ENCODE data around the gene PM20D2. TPM values are rescaled to one million over a fixed set of nuclear protein-coding genes. Genes with fewer than 3 reads are reported as not detected.

The PM20D2 gene
- total and polyA plus RNA-seq, 2 experiments from 2014 or later: 4.4 to 10.2 TPM

DNA sequence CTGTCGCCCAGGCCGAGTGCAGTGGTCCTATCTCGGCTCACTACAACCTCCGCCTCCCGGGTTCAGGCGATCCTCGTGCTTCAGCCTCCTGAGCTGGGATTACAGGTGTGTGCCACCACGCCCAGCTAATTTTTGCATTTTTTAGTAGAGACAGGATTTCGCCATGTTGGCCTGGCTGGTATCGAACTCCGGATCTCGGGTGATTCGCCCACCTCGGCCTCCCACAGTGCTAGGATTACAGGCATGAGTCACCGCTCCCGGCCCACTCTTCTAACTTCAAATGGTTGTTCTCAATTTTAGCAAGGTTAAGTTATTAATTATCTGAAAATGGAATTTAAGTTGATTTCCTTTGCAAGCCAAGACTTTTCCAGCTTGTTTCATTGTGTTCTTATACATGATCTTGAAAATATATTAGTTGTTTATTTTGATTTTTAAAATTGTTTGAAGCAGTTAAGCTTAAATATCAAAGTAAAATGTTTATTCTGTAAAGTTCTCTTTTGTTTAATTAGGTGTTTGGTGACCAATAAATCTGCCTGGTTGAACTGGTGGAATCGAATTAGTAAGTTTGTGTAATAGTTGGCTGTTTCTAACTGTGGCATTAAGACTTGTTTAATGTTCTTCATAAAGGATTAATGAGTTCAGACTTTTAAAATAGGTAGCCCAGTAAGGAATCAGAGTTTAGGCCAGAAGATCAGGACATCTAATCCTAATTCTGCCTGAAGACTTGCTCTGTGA lies 2.3 kb downstream of the PM20D2 start:
- ATAC-seq (no peak), DNase-seq (ENCODE audit: low spot score) (no peak)
- peaks cover 15% of the 10 kb centered on the region for H3K27me3 Mint-ChIP-seq (ENCODE audit: insufficient read depth, low read depth, poor library complexity)
- no peaks in the 10 kb centered on the region; the same call in 1 of the 3 replicates for H3K36me3 Mint-ChIP-seq (ENCODE audit: low read depth)
- no peaks in the 10 kb centered on the region for H3F3A ChIP-seq (replicated peaks; ENCODE audit: low read depth)
- no peak overlapping the region for H3K27ac Mint-ChIP-seq
- H3K4me2 ChIP-seq: no peak overlapping the region
- no peaks in the 10 kb centered on the region for H3K9me3 Mint-ChIP-seq
- H3K79me2 ChIP-seq (replicated peaks; ENCODE audit: insufficient read depth): no peaks in the 10 kb centered on the region
- TF ChIP-seq POLR2AphosphoS5 (IDR thresholded peaks at IDR 0.05; ENCODE audit: low read depth) (no peak), NANOG (IDR thresholded peaks at IDR 0.05; ENCODE audit: borderline replicate concordance) (no peak), CREB1 (CRISPR knock-in tag; IDR thresholded peaks at IDR 0.05; ENCODE audit: low read depth) (no peak), STAT1 (IDR thresholded peaks at IDR 0.05; ENCODE audit: unreplicated experiment) (no peak), ETS1 (IDR thresholded peaks at IDR 0.05) (no peak), CTCF (conservative IDR thresholded peaks at IDR 0.05; ENCODE audit: low read depth in 2 of 2) (no peak), ZNF114 (CRISPR knock-in tag; IDR thresholded peaks at IDR 0.05) (no peak), EZH2 (IDR thresholded peaks at IDR 0.05; ENCODE audit: low read depth, unreplicated experiment) (no peak)
- TF ChIP-seq, protein P1, sequence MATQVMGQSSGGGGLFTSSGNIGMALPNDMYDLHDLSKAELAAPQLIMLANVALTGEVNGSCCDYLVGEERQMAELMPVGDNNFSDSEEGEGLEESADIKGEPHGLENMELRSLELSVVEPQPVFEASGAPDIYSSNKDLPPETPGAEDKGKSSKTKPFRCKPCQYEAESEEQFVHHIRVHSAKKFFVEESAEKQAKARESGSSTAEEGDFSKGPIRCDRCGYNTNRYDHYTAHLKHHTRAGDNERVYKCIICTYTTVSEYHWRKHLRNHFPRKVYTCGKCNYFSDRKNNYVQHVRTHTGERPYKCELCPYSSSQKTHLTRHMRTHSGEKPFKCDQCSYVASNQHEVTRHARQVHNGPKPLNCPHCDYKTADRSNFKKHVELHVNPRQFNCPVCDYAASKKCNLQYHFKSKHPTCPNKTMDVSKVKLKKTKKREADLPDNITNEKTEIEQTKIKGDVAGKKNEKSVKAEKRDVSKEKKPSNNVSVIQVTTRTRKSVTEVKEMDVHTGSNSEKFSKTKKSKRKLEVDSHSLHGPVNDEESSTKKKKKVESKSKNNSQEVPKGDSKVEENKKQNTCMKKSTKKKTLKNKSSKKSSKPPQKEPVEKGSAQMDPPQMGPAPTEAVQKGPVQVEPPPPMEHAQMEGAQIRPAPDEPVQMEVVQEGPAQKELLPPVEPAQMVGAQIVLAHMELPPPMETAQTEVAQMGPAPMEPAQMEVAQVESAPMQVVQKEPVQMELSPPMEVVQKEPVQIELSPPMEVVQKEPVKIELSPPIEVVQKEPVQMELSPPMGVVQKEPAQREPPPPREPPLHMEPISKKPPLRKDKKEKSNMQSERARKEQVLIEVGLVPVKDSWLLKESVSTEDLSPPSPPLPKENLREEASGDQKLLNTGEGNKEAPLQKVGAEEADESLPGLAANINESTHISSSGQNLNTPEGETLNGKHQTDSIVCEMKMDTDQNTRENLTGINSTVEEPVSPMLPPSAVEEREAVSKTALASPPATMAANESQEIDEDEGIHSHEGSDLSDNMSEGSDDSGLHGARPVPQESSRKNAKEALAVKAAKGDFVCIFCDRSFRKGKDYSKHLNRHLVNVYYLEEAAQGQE (IDR thresholded peaks at IDR 0.05; ENCODE audit: unreplicated experiment): no peak
- TF ChIP-seq, protein P2, sequence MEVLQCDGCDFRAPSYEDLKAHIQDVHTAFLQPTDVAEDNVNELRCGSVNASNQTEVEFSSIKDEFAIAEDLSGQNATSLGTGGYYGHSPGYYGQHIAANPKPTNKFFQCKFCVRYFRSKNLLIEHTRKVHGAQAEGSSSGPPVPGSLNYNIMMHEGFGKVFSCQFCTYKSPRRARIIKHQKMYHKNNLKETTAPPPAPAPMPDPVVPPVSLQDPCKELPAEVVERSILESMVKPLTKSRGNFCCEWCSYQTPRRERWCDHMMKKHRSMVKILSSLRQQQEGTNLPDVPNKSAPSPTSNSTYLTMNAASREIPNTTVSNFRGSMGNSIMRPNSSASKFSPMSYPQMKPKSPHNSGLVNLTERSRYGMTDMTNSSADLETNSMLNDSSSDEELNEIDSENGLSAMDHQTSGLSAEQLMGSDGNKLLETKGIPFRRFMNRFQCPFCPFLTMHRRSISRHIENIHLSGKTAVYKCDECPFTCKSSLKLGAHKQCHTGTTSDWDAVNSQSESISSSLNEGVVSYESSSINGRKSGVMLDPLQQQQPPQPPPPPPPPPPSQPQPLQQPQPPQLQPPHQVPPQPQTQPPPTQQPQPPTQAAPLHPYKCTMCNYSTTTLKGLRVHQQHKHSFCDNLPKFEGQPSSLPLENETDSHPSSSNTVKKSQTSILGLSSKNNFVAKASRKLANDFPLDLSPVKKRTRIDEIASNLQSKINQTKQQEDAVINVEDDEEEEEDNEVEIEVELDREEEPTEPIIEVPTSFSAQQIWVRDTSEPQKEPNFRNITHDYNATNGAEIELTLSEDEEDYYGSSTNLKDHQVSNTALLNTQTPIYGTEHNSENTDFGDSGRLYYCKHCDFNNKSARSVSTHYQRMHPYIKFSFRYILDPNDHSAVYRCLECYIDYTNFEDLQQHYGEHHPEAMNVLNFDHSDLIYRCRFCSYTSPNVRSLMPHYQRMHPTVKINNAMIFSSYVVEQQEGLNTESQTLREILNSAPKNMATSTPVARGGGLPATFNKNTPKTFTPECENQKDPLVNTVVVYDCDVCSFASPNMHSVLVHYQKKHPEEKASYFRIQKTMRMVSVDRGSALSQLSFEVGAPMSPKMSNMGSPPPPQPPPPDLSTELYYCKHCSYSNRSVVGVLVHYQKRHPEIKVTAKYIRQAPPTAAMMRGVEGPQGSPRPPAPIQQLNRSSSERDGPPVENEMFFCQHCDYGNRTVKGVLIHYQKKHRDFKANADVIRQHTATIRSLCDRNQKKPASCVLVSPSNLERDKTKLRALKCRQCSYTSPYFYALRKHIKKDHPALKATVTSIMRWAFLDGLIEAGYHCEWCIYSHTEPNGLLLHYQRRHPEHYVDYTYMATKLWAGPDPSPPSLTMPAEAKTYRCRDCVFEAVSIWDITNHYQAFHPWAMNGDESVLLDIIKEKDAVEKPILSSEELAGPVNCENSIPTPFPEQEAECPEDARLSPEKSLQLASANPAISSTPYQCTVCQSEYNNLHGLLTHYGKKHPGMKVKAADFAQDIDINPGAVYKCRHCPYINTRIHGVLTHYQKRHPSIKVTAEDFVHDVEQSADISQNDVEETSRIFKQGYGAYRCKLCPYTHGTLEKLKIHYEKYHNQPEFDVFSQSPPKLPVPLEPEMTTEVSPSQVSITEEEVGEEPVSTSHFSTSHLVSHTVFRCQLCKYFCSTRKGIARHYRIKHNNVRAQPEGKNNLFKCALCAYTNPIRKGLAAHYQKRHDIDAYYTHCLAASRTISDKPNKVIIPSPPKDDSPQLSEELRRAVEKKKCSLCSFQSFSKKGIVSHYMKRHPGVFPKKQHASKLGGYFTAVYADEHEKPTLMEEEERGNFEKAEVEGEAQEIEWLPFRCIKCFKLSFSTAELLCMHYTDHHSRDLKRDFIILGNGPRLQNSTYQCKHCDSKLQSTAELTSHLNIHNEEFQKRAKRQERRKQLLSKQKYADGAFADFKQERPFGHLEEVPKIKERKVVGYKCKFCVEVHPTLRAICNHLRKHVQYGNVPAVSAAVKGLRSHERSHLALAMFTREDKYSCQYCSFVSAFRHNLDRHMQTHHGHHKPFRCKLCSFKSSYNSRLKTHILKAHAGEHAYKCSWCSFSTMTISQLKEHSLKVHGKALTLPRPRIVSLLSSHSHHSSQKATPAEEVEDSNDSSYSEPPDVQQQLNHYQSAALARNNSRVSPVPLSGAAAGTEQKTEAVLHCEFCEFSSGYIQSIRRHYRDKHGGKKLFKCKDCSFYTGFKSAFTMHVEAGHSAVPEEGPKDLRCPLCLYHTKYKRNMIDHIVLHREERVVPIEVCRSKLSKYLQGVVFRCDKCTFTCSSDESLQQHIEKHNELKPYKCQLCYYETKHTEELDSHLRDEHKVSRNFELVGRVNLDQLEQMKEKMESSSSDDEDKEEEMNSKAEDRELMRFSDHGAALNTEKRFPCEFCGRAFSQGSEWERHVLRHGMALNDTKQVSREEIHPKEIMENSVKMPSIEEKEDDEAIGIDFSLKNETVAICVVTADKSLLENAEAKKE (CRISPR knock-in tag; IDR thresholded peaks at IDR 0.05): no peak
- no peaks in the 10 kb centered on the region; the same call in 1 of the 2 replicates for H3K36me3 ChIP-seq (ENCODE audit: insufficient read depth)
- no peaks in the 10 kb centered on the region; the same call in 1 of the 2 replicates for H4K20me1 ChIP-seq (replicated peaks; ENCODE audit: insufficient read depth)
- no peaks in the 10 kb centered on the region for H3K9me2 ChIP-seq (ENCODE audit: insufficient read depth)
- H3K27ac ChIP-seq (ENCODE audit: low read depth): no peak overlapping the region
- H3K4me1 Mint-ChIP-seq: peaks cover 9% of the 10 kb centered on the region
- no peak overlapping the region for H3K4me3 ChIP-seq
- peaks cover 54% of the 10 kb centered on the region for H3K27me3 ChIP-seq (ENCODE audit: insufficient read depth)
- H2AFZ ChIP-seq: no peak overlapping the region
- H3K4me1 ChIP-seq (ENCODE audit: insufficient read depth): peaks cover 8% of the 10 kb centered on the region; the same call in 1 of the 2 replicates
- no peak overlapping the region for H3K4me3 Mint-ChIP-seq

All from GM23338 (cell line).